Uterus (tissue), 4 donors: Measurements from ENCODE around the gene SLAMF6. TPM values are rescaled to one million over a fixed set of nuclear protein-coding genes. Genes with fewer than 3 reads are reported as not detected.

Source experiments
- DNase-seq, 2 donors: peaks; one replicate each; pipeline ENCODE4 v3.0.0-alpha.2; 2019 to 2020
- H3K27ac ChIP-seq, 2 donors: fragments of 200-600 bp; sonication (generic); 1 replicate in 1 of 2; 2 replicates in 1 of 2; pipeline ENCODE4 v1.5.1; 2016 to 2018
- H3K27me3 ChIP-seq, 2 donors: fragments of 200-600 bp; sonication (generic); one replicate each; pipeline ENCODE4 v1.5.1; 2018 to 2019; ENCODE audit warnings: control low read depth in 1 of 2
- H3K36me3 ChIP-seq, 2 donors: fragments of 200-600 bp; sonication (generic); one replicate each; pipeline ENCODE4 v1.5.1; 2019; ENCODE audit warnings: control low read depth in 1 of 2
- H3K4me1 ChIP-seq, 2 donors: fragments of 200-600 bp; sonication (generic); one replicate each; pipeline ENCODE4 v1.5.1; 2018 to 2019; ENCODE audit warnings: control low read depth in 1 of 2
- H3K4me3 ChIP-seq, 2 donors: fragments of 200-600 bp; sonication (generic); 1 replicate in 1 of 2; 2 replicates in 1 of 2; pipeline ENCODE4 v1.5.1; 2018 to 2019; ENCODE audit warnings: mild to moderate bottlenecking in 1 of 2
- H3K9me3 ChIP-seq, 2 donors: fragments of 200-600 bp; sonication (generic); one replicate each; pipeline ENCODE4 v1.5.1; 2019; ENCODE audit warnings: control low read depth in 1 of 2
- CTCF ChIP-seq, 4 experiments: fragments of 200-600 bp in 2 of 4; fragments of 450-650 bp in 2 of 4; sonication (generic) in 2 of 4; IDR thresholded peaks; one replicate each; pipeline ENCODE4 v1.5.1; 2016 to 2019; ENCODE audit warnings: antibody characterized with exemption in 4 of 4, mild to moderate bottlenecking in 2 of 4, moderate library complexity in 1 of 4
- POLR2A ChIP-seq, 2 donors: fragments of 450-650 bp; IDR thresholded peaks; one replicate each; pipeline ENCODE4 v1.6.1; 2016; ENCODE audit warnings: antibody characterized with exemption in 2 of 2, mild to moderate bottlenecking in 1 of 2, moderate library complexity in 1 of 2
- intact Hi-C: fragments of 100-400 bp; cut with DNase I; formaldehyde crosslinking; loops from one replicate; pipeline ENCODE4 v1.15.1; 2023; ENCODE audit warnings: low total_unique reads
- total RNA-seq, 4 donors: library from RNA; depleted of rRNA in 3 of 4; stranded (reverse); fragments of >200 nt in 3 of 4; gene quantifications; one replicate each; pipeline versions ENCODE4 v1.1.0 to v1.2.4, GENCODE V29; 2014 to 2023
- donor health status: DM: yes; HTN: yes; CAD: no.

Gene SLAMF6
- total RNA-seq, result 1 to 10 TPM in 1 of 4 donors, under 1 TPM in 3; under 0.01 to 3.8 (median 0.65) TPM

GRCh38 chr1:160522622-160523345 lies at the start of gene SLAMF6:
TSS of gene SLAMF6 (minus strand) at chr1:160523255. CDS start at chr1:160523192, 63 bp downstream.
- TF ChIP-seq CTCF (IDR thresholded peaks at IDR 0.05) (no peak), POLR2A (IDR thresholded peaks at IDR 0.05) (no peak)
- Histone ChIP-seq H3K36me3 (no peaks in the 10 kb centered on the region), H3K27ac (no peak within 1 kb of the TSS), H3K9me3 (no peaks in the 10 kb centered on the region), H3K4me1 (no peaks in the 10 kb centered on the region), H3K4me3 (no peak within 1 kb of the TSS), H3K27me3 (no peaks in the 10 kb centered on the region)
- no peak for DNase-seq
- intact Hi-C loops, result no loop called here

- no peaks in the 10 kb centered on the region for H3K36me3 ChIP-seq
- no peak overlapping the region for H3K27ac ChIP-seq
- no peak for TF ChIP-seq CTCF (IDR thresholded peaks at IDR 0.05)
- no peaks in the 10 kb centered on the region for H3K27me3 ChIP-seq
- H3K9me3 ChIP-seq, result no peaks in the 10 kb centered on the region
- intact Hi-C loops, result no loop called here
- DNase-seq, result no peak
- H3K4me1 ChIP-seq, result no peaks in the 10 kb centered on the region
- no peak overlapping the region for H3K4me3 ChIP-seq
These were observed 47.8 kb upstream of the SLAMF6 start for GRCh38 chr1:160570840-160571239.

- intact Hi-C loops, result no loop called here
- no peak overlapping the region for H3K27ac ChIP-seq
- no peaks in the 10 kb centered on the region for H3K9me3 ChIP-seq
- no peaks in the 10 kb centered on the region for H3K4me1 ChIP-seq
- no peaks in the 10 kb centered on the region for H3K36me3 ChIP-seq
- no peak for TF ChIP-seq POLR2A (IDR thresholded peaks at IDR 0.05)
- TF ChIP-seq CTCF (IDR thresholded peaks at IDR 0.05), result no peak
- DNase-seq, result no peak
- H3K4me3 ChIP-seq, result no peak overlapping the region
- H3K27me3 ChIP-seq, result no peaks in the 10 kb centered on the region
These were observed 46.8 kb upstream of the SLAMF6 start for GRCh38 chr1:160569806-160570205.

- no peaks in the 10 kb centered on the region for H3K4me1 ChIP-seq
- TF ChIP-seq POLR2A (IDR thresholded peaks at IDR 0.05) (no peak), CTCF (IDR thresholded peaks at IDR 0.05) (no peak)
- no peaks in the 10 kb centered on the region for H3K9me3 ChIP-seq
- DNase-seq, result no peak
- H3K4me3 ChIP-seq, result no peak overlapping the region
- no peak overlapping the region for H3K27ac ChIP-seq
- no peaks in the 10 kb centered on the region for H3K27me3 ChIP-seq
- intact Hi-C loops, result no loop called here
- no peaks in the 10 kb centered on the region for H3K36me3 ChIP-seq
These were observed 45.0 kb upstream of the SLAMF6 start for GRCh38 chr1:160567858-160568682.

GRCh38 chr1:160567341-160567740 lies 44.3 kb upstream of the SLAMF6 start:
- no peaks in the 10 kb centered on the region for H3K4me1 ChIP-seq
- H3K9me3 ChIP-seq, result no peaks in the 10 kb centered on the region
- no peak overlapping the region for H3K27ac ChIP-seq
- no peaks in the 10 kb centered on the region for H3K36me3 ChIP-seq
- no peak for DNase-seq
- no peak overlapping the region for H3K4me3 ChIP-seq
- intact Hi-C loops, result no loop called here
- no peak for TF ChIP-seq CTCF (IDR thresholded peaks at IDR 0.05)
- no peak for TF ChIP-seq POLR2A (IDR thresholded peaks at IDR 0.05)
- H3K27me3 ChIP-seq, result no peaks in the 10 kb centered on the region
